Tibial nerve (tissue), 4 donors: ENCODE measurements around the gene EXOC3.

Experiments
- CTCF ChIP-seq, 5 experiments: fragments of 200-600 bp in 3 of 5; fragments of 450-650 bp in 2 of 5; sonication (generic) in 3 of 5; IDR thresholded peaks; one replicate each; pipeline ENCODE4 v1.5.1; 2016 to 2019; ENCODE audit warnings: antibody characterized with exemption in 5 of 5, mild to moderate bottlenecking in 3 of 5, moderate library complexity in 2 of 5
- EP300 ChIP-seq, 2 donors: sonication (generic); formaldehyde crosslinking; IDR thresholded peaks; one replicate each; pipeline ENCODE4 v1.6.1; 2017; ENCODE audit warnings: antibody characterized with exemption in 2 of 2, mild to moderate bottlenecking in 1 of 2
- POLR2A ChIP-seq, 2 donors: fragments of 450-650 bp; IDR thresholded peaks; one replicate each; pipeline ENCODE4 v1.6.1; 2017; ENCODE audit warnings: antibody characterized with exemption in 2 of 2, mild to moderate bottlenecking in 2 of 2, moderate library complexity in 2 of 2

- TF ChIP-seq POLR2A (IDR thresholded peaks at IDR 0.05), result no peak
- no peak for TF ChIP-seq CTCF (IDR thresholded peaks at IDR 0.05)
- TF ChIP-seq EP300 (IDR thresholded peaks at IDR 0.05), result no peak
Measured at GRCh38 chr5:428754-429452, 14.1 kb upstream of the EXOC3 start.
